Spleen (tissue), 11 donors: ENCODE data around the gene SOS1. TPM values are rescaled to one million over a fixed set of nuclear protein-coding genes. Genes with fewer than 3 reads are reported as not detected.

Source experiments
- DNase-seq: peaks from one replicate; pipeline ENCODE4 v3.0.0-alpha.2; 2020
- H3K27ac ChIP-seq, 8 donors: fragments of 200-600 bp; sonication (generic) in 7 of 8; 1 replicate in 4 of 8; 2 replicates in 4 of 8; pipeline versions ENCODE4 v1.5.0 to v1.8.0; 2016 to 2021; ENCODE audit warnings: inconsistent platforms in 4 of 8, mild to moderate bottlenecking in 4 of 8, moderate library complexity in 1 of 8
- H3K27me3 ChIP-seq, 7 donors: fragments of 200-600 bp; sonication (generic) in 6 of 7; replicated peaks in 1 of 7; 1 replicate in 4 of 7; 2 replicates in 3 of 7; pipeline versions ENCODE4 v1.5.0 to v1.8.0; 2016 to 2021; ENCODE audit warnings: inconsistent platforms in 3 of 7, mild to moderate bottlenecking in 1 of 7
- H3K36me3 ChIP-seq, 6 donors: fragments of 200-600 bp; sonication (generic) in 5 of 6; 1 replicate in 4 of 6; 2 replicates in 2 of 6; pipeline versions ENCODE4 v1.5.0 to v1.8.0; 2016 to 2021; ENCODE audit warnings: inconsistent platforms in 2 of 6
- H3K4me1 ChIP-seq, 6 donors: fragments of 200-600 bp; sonication (generic) in 5 of 6; 1 replicate in 3 of 6; 2 replicates in 3 of 6; pipeline versions ENCODE4 v1.5.0 to v1.8.0; 2016 to 2021; ENCODE audit warnings: inconsistent platforms in 3 of 6
- H3K4me3 ChIP-seq, 8 donors: fragments of 200-600 bp; sonication (generic) in 7 of 8; 1 replicate in 4 of 8; 2 replicates in 4 of 8; pipeline versions ENCODE4 v1.5.0 to v1.8.0; 2016 to 2021; ENCODE audit warnings: inconsistent platforms in 4 of 8, mild to moderate bottlenecking in 4 of 8, moderate library complexity in 2 of 8
- H3K9me3 ChIP-seq, 8 donors: fragments of 200-600 bp; sonication (generic) in 7 of 8; 1 replicate in 4 of 8; 2 replicates in 4 of 8; pipeline versions ENCODE4 v1.5.0 to v1.8.0; 2016 to 2021; ENCODE audit warnings: inconsistent platforms in 4 of 8
- CTCF ChIP-seq, 11 experiments: fragments of 200-600 bp in 7 of 11; fragments of 450-650 bp in 4 of 11; sonication (generic) in 4 of 11; IDR thresholded peaks in 8 of 11; conservative IDR thresholded peaks in 3 of 11; 1 replicate in 7 of 11; 2 replicates in 4 of 11; pipeline versions ENCODE4 v1.4.0 to v1.8.0; 2016 to 2021; ENCODE audit warnings: antibody characterized with exemption in 11 of 11, inconsistent platforms in 4 of 11, mild to moderate bottlenecking in 1 of 11
- POLR2A ChIP-seq, 3 donors: fragments of 450-650 bp; IDR thresholded peaks; one replicate each; pipeline ENCODE4 v1.5.1; 2017; ENCODE audit warnings: antibody characterized with exemption in 3 of 3, mild to moderate bottlenecking in 1 of 3
- POLR2AphosphoS5 ChIP-seq, 3 donors: sonication (generic); formaldehyde crosslinking; IDR thresholded peaks; one replicate each; pipeline ENCODE4 v1.5.1; 2017; ENCODE audit warnings: antibody characterized with exemption in 3 of 3
- WGBS, 5 donors: extraction: QIAGEN DNeasy Blood & Tissue Kit in 3 of 5; methylation state at CpG; one replicate each; pipeline versions ENCODE4 v1.1.5 to v1.1.7; 2013 to 2018; 5-methylcytosine and 5-hydroxymethylcytosine counted together
- intact Hi-C: fragments of 100-400 bp; cut with DNase I; formaldehyde crosslinking; loops from one replicate; pipeline ENCODE4 v1.15.0; 2023; ENCODE audit warnings: low total_unique reads
- polyA plus RNA-seq, 3 donors: library from polyadenylated mRNA; stranded (reverse); fragments of 200-250 nt; gene quantifications; one replicate each; pipeline ENCODE4 v1.2.1, GENCODE V29; 2013
- small RNA-seq, 4 donors: library from RNA; depleted of rRNA; stranded (forward); fragments of <200 nt; gene quantifications; one replicate each; pipeline ENCODE3, GENCODE V24; 2016
- total RNA-seq, 7 donors: library from RNA; depleted of rRNA in 3 of 7; stranded (reverse); fragments of >200 nt in 3 of 7; fragmentation: NEBNext Ultra II Directional in 4 of 7; extraction: Animal tissue kit (Norgen Biotek cat#: 25700) in 4 of 7; gene quantifications; one replicate each; pipeline versions ENCODE4 v1.1.0 to v1.2.1, GENCODE V29; 2016 to 2021
- donor health status: healthy with polysubstance abuse.
- donor health status: DM: no; HTN: no; CAD: no; lungs with moderate emphysema.
- donor health status: DM: no; HTN: no; CAD: no.
- donor health status: Bipolar disorder and iron deficiency.
- donor health status: healthy.
- donor health status: DM: no; HTN: no; CAD: no.
- donor health status: DM: yes; HTN: yes; CAD: no.

Gene SOS1
- total and polyA plus RNA-seq, 10 donors: 5.9 to 85.8 (median 42.8) TPM

GRCh38 chr2:38935568-38936172 lies 185.2 kb downstream of the SOS1 start:
- Histone ChIP-seq H3K9me3 (no peaks in the 10 kb centered on the region), H3K4me1 (no peaks in the 10 kb centered on the region), H3K4me3 (no peak overlapping the region), H3K27ac (no peak overlapping the region), H3K27me3 (no peaks in the 10 kb centered on the region), H3K36me3 (no peaks in the 10 kb centered on the region)
- TF ChIP-seq POLR2AphosphoS5 (IDR thresholded peaks at IDR 0.05) (no peak), CTCF (IDR thresholded peaks at IDR 0.05 in 8 of 11, conservative IDR thresholded peaks at IDR 0.05 in 3 of 11) (no peak), POLR2A (IDR thresholded peaks at IDR 0.05) (no peak)
- intact Hi-C loops: no loop called here
- 88 to 90% (median 89%) methylated on average over 4 of the region's 4 CpGs for WGBS, 5 donors
- no peak for DNase-seq

GRCh38 chr2:38934742-38935141 lies 186.1 kb downstream of the SOS1 start:
- intact Hi-C loops: no loop called here
- Histone ChIP-seq H3K4me3 (no peak overlapping the region), H3K9me3 (no peaks in the 10 kb centered on the region), H3K4me1 (no peaks in the 10 kb centered on the region), H3K27ac (no peak overlapping the region), H3K36me3 (no peaks in the 10 kb centered on the region), H3K27me3 (no peaks in the 10 kb centered on the region)
- TF ChIP-seq POLR2AphosphoS5 (IDR thresholded peaks at IDR 0.05) (no peak), POLR2A (IDR thresholded peaks at IDR 0.05) (no peak), CTCF (IDR thresholded peaks at IDR 0.05 in 8 of 11, conservative IDR thresholded peaks at IDR 0.05 in 3 of 11) (no peak)
- no peak for DNase-seq
- 60 to 75% (median 74%) methylated on average over 5 of the region's 5 CpGs for WGBS, 5 donors

GRCh38 chr2:38933653-38934052 lies 187.2 kb downstream of the SOS1 start:
- Histone ChIP-seq H3K4me3 (no peak overlapping the region), H3K27ac (no peak overlapping the region), H3K9me3 (no peaks in the 10 kb centered on the region), H3K4me1 (no peaks in the 10 kb centered on the region), H3K36me3 (no peaks in the 10 kb centered on the region), H3K27me3 (no peaks in the 10 kb centered on the region)
- TF ChIP-seq POLR2AphosphoS5 (IDR thresholded peaks at IDR 0.05) (no peak), POLR2A (IDR thresholded peaks at IDR 0.05) (no peak), CTCF (IDR thresholded peaks at IDR 0.05 in 8 of 11, conservative IDR thresholded peaks at IDR 0.05 in 3 of 11) (no peak)
- no peak for DNase-seq
- intact Hi-C loops: no loop called here
- 92 to 96% (median 94%) methylated on average over 3 of the region's 3 CpGs for WGBS, 5 donors

- Histone ChIP-seq H3K4me1 (no peaks in the 10 kb centered on the region), H3K9me3 (no peaks in the 10 kb centered on the region), H3K27ac (no peak overlapping the region), H3K36me3 (no peaks in the 10 kb centered on the region), H3K27me3 (no peaks in the 10 kb centered on the region), H3K4me3 (no peak overlapping the region)
- TF ChIP-seq POLR2A (IDR thresholded peaks at IDR 0.05) (no peak), POLR2AphosphoS5 (IDR thresholded peaks at IDR 0.05) (no peak), CTCF (IDR thresholded peaks at IDR 0.05 in 8 of 11, conservative IDR thresholded peaks at IDR 0.05 in 3 of 11) (no peak)
- intact Hi-C loops: no loop called here
- 49 to 73% (median 52%) methylated on average over 1 of the region's 1 CpG for WGBS, 5 donors
- no peak for DNase-seq
Measured at GRCh38 chr2:38932586-38932985, 188.3 kb downstream of the SOS1 start.

Small RNAs within 50 kb of the gene (small RNA-seq; reads per million reads assigned to genes)
- gene HSPE1P13 (0 reads per million in 4 donors), gene RF00019 (0 reads per million in 4 donors), gene RN7SL96P (0 reads per million in 4 donors), gene RNU6-198P (0 reads per million in 4 donors)

Other genes starting within 250 kb of the SOS1 start
- gene DHX57, start 245.1 kb downstream of the SOS1 start, total RNA-seq: 10 to 100 TPM; 12.5 to 24.0 (median 15.6) TPM
- gene DHX57, start 245.1 kb downstream of the SOS1 start, polyA plus RNA-seq: 1 to 10 TPM; 6.5 to 9.0 (median 7.2) TPM
- 1 to 10 TPM; 2.4 to 8.3 (median 5.4) TPM for gene MORN2, start 245.1 kb downstream of the SOS1 start, total RNA-seq
- gene MORN2, start 245.1 kb downstream of the SOS1 start, polyA plus RNA-seq: 10 to 100 TPM in 2 of 3 donors, 1 to 10 TPM in 1; 8.9 to 12.2 (median 10.5) TPM
- gene ARHGEF33, start 231.2 kb downstream of the SOS1 start, total RNA-seq: 1 to 10 TPM in 2 of 7 donors, under 1 TPM in 5; 0.22 to 2.0 (median 0.51) TPM
- gene ARHGEF33, start 231.2 kb downstream of the SOS1 start, polyA plus RNA-seq: under 1 TPM; 0.04 to 0.18 (median 0.06) TPM
- gene CDKL4, start 122.9 kb upstream of the SOS1 start, total RNA-seq: 1 to 10 TPM in 3 of 7 donors, under 1 TPM in 3, not detected in 1; 0.85 to 1.8 (median 1.0) TPM
- gene CDKL4, start 122.9 kb upstream of the SOS1 start, polyA plus RNA-seq: under 1 TPM in 1 of 3 donors, not detected in 2; 0.22 TPM